K562 (cell line): ENCODE measurements around the gene TLX3.

Source experiments
- ATF2 ChIP-seq: sonication (generic); formaldehyde crosslinking; IDR thresholded peaks from 2 replicates; pipeline ENCODE4 v1.8.1; 2022; ENCODE audit warnings: missing genetic modification reagents
- CTCF ChIP-seq, 3 experiments: IDR thresholded peaks in 2 of 3; conservative IDR thresholded peaks in 1 of 3; 2 replicates each; pipeline ENCODE4 v1.5.1; 2011 to 2012; ENCODE audit warnings: low read length in 3 of 3, mild to moderate bottlenecking in 3 of 3, control low read depth in 2 of 3, improper control_type of control experiment in 1 of 3, inconsistent platforms in 1 of 3, low read depth in 1 of 3, mixed read lengths in 1 of 3, moderate library complexity in 1 of 3; ENCODE audit not compliant: insufficient read depth in 2 of 3
- E2F4 ChIP-seq: sonication (generic); formaldehyde crosslinking; IDR thresholded peaks from 2 replicates; pipeline ENCODE4 v1.8.0; 2022; ENCODE audit warnings: mild to moderate bottlenecking, low read depth, missing genetic modification reagents
- NCOR1 ChIP-seq: fragments of 450-650 bp; IDR thresholded peaks from 2 replicates; pipeline ENCODE4 v1.6.1; 2016; ENCODE audit warnings: mild to moderate bottlenecking, moderate library complexity
- NFE2 ChIP-seq: IDR thresholded peaks from 2 replicates; pipeline ENCODE4 v1.6.1; 2014; ENCODE audit warnings: antibody characterized with exemption, low read depth
- POLR2B ChIP-seq: fragments of 450-650 bp; IDR thresholded peaks from 2 replicates; pipeline ENCODE4 v1.6.1; 2018; ENCODE audit warnings: low read depth; ENCODE audit not compliant: partially characterized antibody
- SRSF7 ChIP-seq: fragments of 200-400 bp; formaldehyde crosslinking; optimal IDR thresholded peaks from 2 replicates; pipeline ENCODE3; 2017; ENCODE audit warnings: mild to moderate bottlenecking, low read depth, low read length

- TF ChIP-seq POLR2B (no peak), CTCF (IDR thresholded peaks at IDR 0.05 in 2 of 3, conservative IDR thresholded peaks at IDR 0.05 in 1 of 3; ENCODE audit: insufficient read depth in 2 of 3, low read depth in 1 of 3, low read length in 3 of 3) (no peak), ATF2 (CRISPR knock-in tag) (no peak), SRSF7 (no peak), NFE2 (no peak), E2F4 (CRISPR knock-in tag) (no peak), NCOR1 (no peak)
Observed at GRCh38 chr5:171291371-171291770, 17.7 kb upstream of the TLX3 start.
